Neutrophil (primary cell): ENCODE results near the gene AGRN.

Source experiments
- H3K27ac ChIP-seq: fragments of 200-600 bp; sonication (generic); 2 replicates; pipeline ENCODE4 v1.5.1; 2016; ENCODE audit warnings: mild to moderate bottlenecking, moderate library complexity
- H3K27me3 ChIP-seq: fragments of 200-600 bp; sonication (generic); 2 replicates; pipeline ENCODE4 v1.6.0; 2016; ENCODE audit warnings: mild to moderate bottlenecking
- H3K36me3 ChIP-seq: fragments of 200-600 bp; sonication (generic); 2 replicates; pipeline ENCODE4 v1.5.1; 2017
- H3K4me1 ChIP-seq, 2 experiments: fragments of 200-600 bp in 1 of 2; sonication (generic) in 1 of 2; 1 replicate in 1 of 2; 2 replicates in 1 of 2; pipeline versions ENCODE4 v1.5.1 to v1.6.1; 2013 to 2016; ENCODE audit warnings: low read depth in 1 of 2, low read length in 1 of 2, mild to moderate bottlenecking in 1 of 2, moderate library complexity in 1 of 2; ENCODE audit not compliant: control insufficient read depth in 1 of 2, insufficient read depth in 1 of 2
- H3K4me3 ChIP-seq, 2 experiments: fragments of 200-600 bp in 1 of 2; sonication (generic) in 1 of 2; 1 replicate in 1 of 2; 2 replicates in 1 of 2; pipeline ENCODE4 v1.5.1; 2013 to 2016; ENCODE audit warnings: low read depth in 1 of 2, low read length in 1 of 2, mild to moderate bottlenecking in 1 of 2, moderate library complexity in 1 of 2
- H3K9me3 ChIP-seq: fragments of 200-600 bp; sonication (generic); 2 replicates; pipeline ENCODE4 v1.5.1; 2016
- TF ChIP-seq, protein P1 (sequence below): fragments of 200-600 bp; sonication (generic); IDR thresholded peaks from 2 replicates; pipeline ENCODE4 v1.5.1; 2016; ENCODE audit warnings: antibody characterized with exemption

AGRN gene

DNA sequence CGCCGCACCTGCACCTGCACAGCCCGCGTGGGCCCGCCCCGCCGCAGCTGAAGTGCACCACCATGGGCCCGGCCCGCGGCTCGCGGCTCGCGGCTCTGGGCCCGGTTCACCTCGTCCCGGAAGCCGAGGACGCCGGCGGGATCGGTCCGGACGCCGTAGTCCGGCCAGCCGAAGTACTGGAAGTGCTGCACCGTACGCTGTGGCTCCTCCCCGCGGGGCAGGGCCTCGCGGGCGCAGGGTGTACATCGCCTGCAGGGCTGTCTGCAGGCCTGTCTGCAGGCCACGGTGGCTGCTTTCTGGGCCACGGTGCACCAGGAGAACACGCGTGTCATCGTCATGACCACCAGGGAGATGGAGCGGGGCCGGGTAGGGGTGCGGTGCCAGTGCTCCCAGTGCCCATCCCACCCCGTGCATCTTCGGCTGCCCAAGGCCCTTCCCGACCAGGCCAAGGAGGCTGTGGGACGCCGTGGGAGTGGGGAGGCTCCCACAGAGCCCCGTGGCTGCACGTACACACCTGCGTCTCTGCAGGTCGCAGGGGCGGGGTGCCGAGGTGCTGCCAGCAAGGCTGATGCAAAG, 47.5 kb downstream of the AGRN start:
- TF ChIP-seq, protein P1, sequence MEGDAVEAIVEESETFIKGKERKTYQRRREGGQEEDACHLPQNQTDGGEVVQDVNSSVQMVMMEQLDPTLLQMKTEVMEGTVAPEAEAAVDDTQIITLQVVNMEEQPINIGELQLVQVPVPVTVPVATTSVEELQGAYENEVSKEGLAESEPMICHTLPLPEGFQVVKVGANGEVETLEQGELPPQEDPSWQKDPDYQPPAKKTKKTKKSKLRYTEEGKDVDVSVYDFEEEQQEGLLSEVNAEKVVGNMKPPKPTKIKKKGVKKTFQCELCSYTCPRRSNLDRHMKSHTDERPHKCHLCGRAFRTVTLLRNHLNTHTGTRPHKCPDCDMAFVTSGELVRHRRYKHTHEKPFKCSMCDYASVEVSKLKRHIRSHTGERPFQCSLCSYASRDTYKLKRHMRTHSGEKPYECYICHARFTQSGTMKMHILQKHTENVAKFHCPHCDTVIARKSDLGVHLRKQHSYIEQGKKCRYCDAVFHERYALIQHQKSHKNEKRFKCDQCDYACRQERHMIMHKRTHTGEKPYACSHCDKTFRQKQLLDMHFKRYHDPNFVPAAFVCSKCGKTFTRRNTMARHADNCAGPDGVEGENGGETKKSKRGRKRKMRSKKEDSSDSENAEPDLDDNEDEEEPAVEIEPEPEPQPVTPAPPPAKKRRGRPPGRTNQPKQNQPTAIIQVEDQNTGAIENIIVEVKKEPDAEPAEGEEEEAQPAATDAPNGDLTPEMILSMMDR: no peak
- peaks cover 0 to 10% of the 10 kb centered on the region in 2 experiments for H3K4me1 ChIP-seq
- no peak overlapping the region for H3K27ac ChIP-seq
- no peaks in the 10 kb centered on the region for H3K9me3 ChIP-seq
- peaks cover 97% of the 10 kb centered on the region for H3K27me3 ChIP-seq
- no peak overlapping the region for H3K4me3 ChIP-seq
- no peaks in the 10 kb centered on the region for H3K36me3 ChIP-seq

DNA sequence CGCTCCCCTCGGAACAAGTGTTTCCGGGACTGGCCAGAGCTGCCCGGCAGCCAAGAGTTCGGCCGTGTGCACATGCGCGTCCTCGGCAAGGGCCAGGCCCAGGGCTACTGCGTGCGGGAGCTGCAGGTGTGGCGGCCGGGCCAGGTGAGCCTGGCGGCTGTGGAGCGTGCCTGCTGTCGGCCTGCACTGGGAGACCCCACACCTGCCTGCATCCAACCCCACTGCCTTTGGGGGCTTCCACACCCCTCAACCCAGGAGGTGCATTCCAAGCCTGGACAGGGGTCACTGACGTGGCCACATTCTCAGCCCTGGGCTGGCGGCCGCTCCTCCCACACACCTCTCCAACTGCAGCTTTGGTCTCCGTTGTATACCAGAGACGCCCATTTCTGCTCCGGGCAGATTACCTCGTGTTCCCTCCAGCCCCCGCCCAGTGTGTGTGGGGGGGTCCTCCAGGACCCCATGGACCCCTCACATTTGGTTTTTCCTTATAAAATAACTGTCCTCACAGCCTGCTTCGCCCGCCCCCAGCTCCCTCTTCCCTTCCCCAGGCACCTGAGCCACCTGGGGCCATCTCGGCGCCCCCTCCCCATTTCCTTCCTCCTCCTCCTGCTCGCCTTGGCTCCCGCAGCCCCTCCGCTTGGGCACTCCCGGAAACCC, 48.1 kb downstream of the AGRN start:
- H3K27ac ChIP-seq: no peak overlapping the region
- H3K36me3 ChIP-seq: no peaks in the 10 kb centered on the region
- peak overlapping the region in 1 of 2 experiments; percentile 71 for H3K4me3 ChIP-seq
- peaks cover 96% of the 10 kb centered on the region for H3K27me3 ChIP-seq
- peaks cover 0 to 10% of the 10 kb centered on the region in 2 experiments for H3K4me1 ChIP-seq
- H3K9me3 ChIP-seq: no peaks in the 10 kb centered on the region
- TF ChIP-seq, protein P1: no peak

DNA sequence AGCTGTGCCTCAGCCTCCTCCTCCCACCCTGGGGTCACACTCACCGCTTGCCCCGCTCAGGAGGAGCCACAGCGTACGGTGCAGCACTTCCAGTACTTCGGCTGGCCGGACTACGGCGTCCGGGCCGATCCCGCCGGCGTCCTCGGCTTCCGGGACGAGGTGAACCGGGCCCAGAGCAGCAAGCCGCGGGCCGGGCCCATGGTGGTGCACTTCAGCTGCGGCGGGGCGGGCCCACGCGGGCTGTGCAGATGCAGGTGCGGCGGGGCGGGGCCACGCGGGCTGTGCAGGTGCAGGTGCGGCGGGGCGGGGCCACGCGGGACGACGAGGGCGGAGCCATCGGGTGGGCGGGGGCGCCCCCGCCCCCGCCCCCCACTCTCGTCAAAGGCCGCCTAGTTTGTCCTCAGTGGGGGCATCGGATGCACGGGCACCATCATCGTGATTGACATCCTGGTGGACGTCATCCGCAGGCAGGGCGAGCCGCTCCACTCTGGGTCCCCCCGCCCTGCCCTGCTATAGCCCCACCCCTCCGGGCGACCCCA, 48.7 kb downstream of the AGRN start:
- Histone ChIP-seq H3K36me3 (no peaks in the 10 kb centered on the region), H3K4me3 (peak overlapping the region; percentile 29 to 71)

DNA sequence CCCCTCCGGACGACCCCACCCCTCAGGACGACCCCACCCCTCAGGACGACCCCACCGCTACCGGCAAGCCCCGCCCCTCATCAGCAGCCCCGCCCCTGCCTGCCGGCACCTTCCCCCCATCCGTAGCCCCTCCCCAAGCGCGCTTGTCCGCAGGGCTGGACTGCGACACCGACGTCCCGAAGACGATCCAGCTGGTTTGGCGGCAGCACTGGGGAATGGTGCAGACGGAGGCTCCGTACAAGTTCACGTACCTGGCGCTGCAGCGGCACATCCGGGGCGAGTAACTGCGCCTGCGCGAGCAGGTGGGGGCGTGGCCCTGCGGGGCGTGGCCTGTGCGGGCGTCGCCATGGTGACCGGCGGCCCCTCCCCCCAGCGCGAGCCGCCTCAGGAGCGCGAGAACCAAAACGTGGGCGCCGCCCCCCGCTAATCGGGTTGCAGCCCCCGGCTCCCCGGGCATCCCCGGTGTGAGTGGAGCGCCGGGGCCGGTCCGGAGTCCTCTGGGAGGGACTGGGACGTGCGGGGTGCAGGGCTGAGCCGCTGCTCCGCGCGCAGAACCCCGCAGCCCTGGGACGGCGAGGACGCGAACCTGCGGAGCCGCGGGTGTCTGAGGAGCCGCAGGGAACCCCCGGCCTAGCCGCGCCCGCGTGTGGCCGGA, 49.3 kb downstream of the AGRN start:
- H3K4me1 ChIP-seq: peaks cover 0 to 10% of the 10 kb centered on the region in 2 experiments
- H3K4me3 ChIP-seq: peak overlapping the region; percentile 59 to 71
- H3K36me3 ChIP-seq: no peaks in the 10 kb centered on the region
- H3K27ac ChIP-seq: no peak overlapping the region
- TF ChIP-seq, protein P1: no peak
- H3K9me3 ChIP-seq: no peaks in the 10 kb centered on the region
- peaks cover 84% of the 10 kb centered on the region for H3K27me3 ChIP-seq

More for the DNA sequence above, 48.7 kb downstream of the AGRN start:
- H3K4me1 ChIP-seq: peaks cover 0 to 10% of the 10 kb centered on the region in 2 experiments
- H3K9me3 ChIP-seq: no peaks in the 10 kb centered on the region
- peaks cover 90% of the 10 kb centered on the region for H3K27me3 ChIP-seq
- TF ChIP-seq, protein P1: no peak
- no peak overlapping the region for H3K27ac ChIP-seq

DNA sequence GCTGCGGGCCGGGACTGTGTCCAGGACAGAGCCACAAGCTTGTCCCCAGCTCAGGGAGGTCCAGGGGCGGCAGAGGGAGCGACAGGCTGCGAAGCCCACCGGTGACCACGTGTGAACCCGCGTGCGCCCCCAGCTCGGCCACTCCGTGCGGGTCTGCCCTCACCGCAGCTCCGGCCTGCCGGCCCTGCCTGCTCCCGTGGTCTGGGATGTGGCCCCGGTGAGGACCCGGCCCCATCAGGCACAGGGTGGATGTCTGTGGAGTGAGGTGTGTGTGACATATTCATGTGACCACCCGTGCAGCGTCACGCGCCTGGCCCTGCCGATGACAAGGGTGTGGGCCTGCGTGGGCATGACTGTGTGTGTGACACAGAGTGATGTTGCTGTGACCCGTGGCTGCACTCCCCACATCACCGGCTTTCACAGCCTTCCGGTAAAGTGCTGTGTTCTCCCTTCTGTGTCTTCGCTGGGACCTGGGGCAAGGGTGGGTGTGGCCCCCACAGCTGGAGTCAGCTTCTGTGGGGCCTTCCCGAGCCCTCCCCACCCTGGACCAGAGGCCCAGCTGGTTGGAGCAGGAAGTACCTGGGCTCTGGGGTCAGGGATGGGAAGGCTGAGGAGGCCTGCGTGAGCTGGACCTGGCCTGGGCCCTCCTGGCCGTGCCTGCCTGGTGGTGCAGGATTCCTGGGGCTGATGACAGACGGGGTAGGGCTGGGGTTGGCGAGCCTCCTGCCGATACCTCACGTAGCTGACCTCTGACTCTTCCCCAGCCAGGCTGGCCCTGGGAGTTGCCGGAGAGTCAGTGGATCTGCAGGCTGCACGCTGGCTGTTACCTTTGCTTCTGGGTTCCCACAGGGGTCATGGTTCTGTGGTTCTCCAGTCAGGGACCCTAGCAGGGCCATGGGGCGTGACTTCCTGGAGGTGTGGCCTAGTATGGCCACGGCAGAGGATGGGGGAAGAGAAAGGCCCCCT, 50.1 kb downstream of the AGRN start:
- peaks cover 84% of the 10 kb centered on the region for H3K27me3 ChIP-seq
- peak overlapping the region; percentile 59 to 71 for H3K4me3 ChIP-seq
- peaks cover 0 to 10% of the 10 kb centered on the region in 2 experiments for H3K4me1 ChIP-seq
- no peaks in the 10 kb centered on the region for H3K36me3 ChIP-seq
- H3K9me3 ChIP-seq: no peaks in the 10 kb centered on the region
- TF ChIP-seq, protein P1: no peak
- no peak overlapping the region for H3K27ac ChIP-seq
